Measurements from ENCODE around the gene SOCS6. TPM values are rescaled to one million over a fixed set of nuclear protein-coding genes. Genes with fewer than 3 reads are reported as not detected.

The SOCS6 gene
- polyA plus RNA-seq, 4 donors, result 10.3 to 42.6 (median 13.2) TPM

Other genes starting within 250 kb of the SOCS6 start
- gene RTTN, start 83.4 kb upstream of the SOCS6 start, polyA plus RNA-seq, result 1 to 10 TPM in 3 of 4 donors, under 1 TPM in 1; 0.89 to 9.0 (median 2.4) TPM

Data from small intestine (tissue), 4 donors.